Endothelial cell of hepatic sinusoid (primary cell): ENCODE results near the gene SRCIN1.
"Not testable (repeated sequence)": the region's sequence is repeated elsewhere in the genome, so short reads cannot be mapped to it uniquely, and the experiment has no call there.

Experiments used
- in situ Hi-C: cut with HindIII; loops from 2 replicates; pipeline ENCODE4 v1.10.0; 2017; ENCODE audit warnings: low sequenced_read_pairs

The SRCIN1 gene

GRCh38 chr17:38526526-38526925, 79.2 kb downstream of the SRCIN1 start:
- in situ Hi-C loops: loop anchor here (25.0 kb wide), 1 partner anchor 136 kb away; the partner anchor contains the start of gene EPOP

GRCh38 chr17:38512473-38513058, 93.2 kb downstream of the SRCIN1 start:
- in situ Hi-C loops: no loop called here

- in situ Hi-C loops: no loop called here
Measured at GRCh38 chr17:38511150-38512108, 94.3 kb downstream of the SRCIN1 start.

- in situ Hi-C loops: no loop called here
Measured at GRCh38 chr17:38510421-38511149, 95.2 kb downstream of the SRCIN1 start.

- in situ Hi-C loops: loop anchor here (10.0 kb wide), 1 partner anchor 75 kb away; no protein-coding TSS in a partner anchor
Measured at GRCh38 chr17:38509772-38510420, 95.9 kb downstream of the SRCIN1 start.

GRCh38 chr17:38508954-38509771, 96.6 kb downstream of the SRCIN1 start:
- in situ Hi-C loops: loop anchor here (10.0 kb wide), 1 partner anchor 74 kb away; no protein-coding TSS in a partner anchor

- in situ Hi-C loops: loop anchor here (10.0 kb wide), 1 partner anchor 74 kb away; no protein-coding TSS in a partner anchor
Measured at GRCh38 chr17:38508570-38508950, 97.2 kb downstream of the SRCIN1 start.

GRCh38 chr17:38507921-38508569, 97.7 kb downstream of the SRCIN1 start:
- in situ Hi-C loops: loop anchor here (10.0 kb wide), 1 partner anchor 73 kb away; no protein-coding TSS in a partner anchor

- in situ Hi-C loops: loop anchor here (10.0 kb wide), 1 partner anchor 73 kb away; no protein-coding TSS in a partner anchor
Measured at GRCh38 chr17:38507436-38507835, 98.3 kb downstream of the SRCIN1 start.

GRCh38 chr17:38504216-38504615, 101.5 kb downstream of the SRCIN1 start:
- in situ Hi-C loops: loop anchor here (10.0 kb wide), 1 partner anchor 69 kb away; no protein-coding TSS in a partner anchor

- in situ Hi-C loops: loop anchor here (10.0 kb wide), 1 partner anchor 69 kb away; no protein-coding TSS in a partner anchor
Measured at GRCh38 chr17:38503286-38503913, 102.4 kb downstream of the SRCIN1 start.

- in situ Hi-C loops: loop anchor here (10.0 kb wide), 1 partner anchor 67 kb away; no protein-coding TSS in a partner anchor
Measured at GRCh38 chr17:38501718-38502117, 104.0 kb downstream of the SRCIN1 start.

- in situ Hi-C loops: not testable (repeated sequence)
Measured at GRCh38 chr17:38499230-38499629, 106.5 kb downstream of the SRCIN1 start.

- in situ Hi-C loops: no loop called here
Measured at GRCh38 chr17:38498353-38498752, 107.4 kb downstream of the SRCIN1 start.

GRCh38 chr17:38497656-38498055, 108.1 kb downstream of the SRCIN1 start:
- in situ Hi-C loops: not testable (repeated sequence)

GRCh38 chr17:38494152-38494551, 111.6 kb downstream of the SRCIN1 start:
- in situ Hi-C loops: not testable (repeated sequence)

- in situ Hi-C loops: not testable (repeated sequence)
Measured at GRCh38 chr17:38492067-38493040, 113.4 kb downstream of the SRCIN1 start.
